ENCODE results near the gene FSIP2. TPM values are rescaled to one million over a fixed set of nuclear protein-coding genes. Genes with fewer than 3 reads are reported as not detected.

The FSIP2 gene
- total RNA-seq, 1 donor from 2014 or later, result 1.2 TPM

DNA sequence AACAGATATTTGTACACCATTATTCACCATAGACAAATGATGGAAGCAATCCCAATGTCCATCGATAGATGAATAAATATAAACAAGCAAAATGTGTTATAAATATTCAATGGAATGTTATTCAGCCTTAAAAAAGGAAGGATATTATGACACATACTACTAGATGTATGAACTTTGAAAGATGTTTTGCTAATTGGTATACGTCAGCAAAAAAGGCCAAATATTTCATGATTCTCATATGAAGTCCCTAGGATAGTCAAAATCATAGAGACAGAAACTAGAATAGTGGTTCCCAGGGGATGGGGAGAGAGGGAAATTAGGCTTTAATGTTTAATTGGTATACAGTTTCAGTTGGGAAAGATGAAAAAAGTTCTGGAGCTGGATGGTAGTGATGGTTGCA is 85.2 kb downstream of the FSIP2 start:
- intact Hi-C loops (cut with DNase I), result no loop called here
- TF ChIP-seq POLR2A (IDR thresholded peaks at IDR 0.05) (no peak), POLR2AphosphoS5 (IDR thresholded peaks at IDR 0.05; ENCODE audit: insufficient read depth in 1 of 2, low read depth in 1 of 2) (no peak)
- TF ChIP-seq, protein P1, sequence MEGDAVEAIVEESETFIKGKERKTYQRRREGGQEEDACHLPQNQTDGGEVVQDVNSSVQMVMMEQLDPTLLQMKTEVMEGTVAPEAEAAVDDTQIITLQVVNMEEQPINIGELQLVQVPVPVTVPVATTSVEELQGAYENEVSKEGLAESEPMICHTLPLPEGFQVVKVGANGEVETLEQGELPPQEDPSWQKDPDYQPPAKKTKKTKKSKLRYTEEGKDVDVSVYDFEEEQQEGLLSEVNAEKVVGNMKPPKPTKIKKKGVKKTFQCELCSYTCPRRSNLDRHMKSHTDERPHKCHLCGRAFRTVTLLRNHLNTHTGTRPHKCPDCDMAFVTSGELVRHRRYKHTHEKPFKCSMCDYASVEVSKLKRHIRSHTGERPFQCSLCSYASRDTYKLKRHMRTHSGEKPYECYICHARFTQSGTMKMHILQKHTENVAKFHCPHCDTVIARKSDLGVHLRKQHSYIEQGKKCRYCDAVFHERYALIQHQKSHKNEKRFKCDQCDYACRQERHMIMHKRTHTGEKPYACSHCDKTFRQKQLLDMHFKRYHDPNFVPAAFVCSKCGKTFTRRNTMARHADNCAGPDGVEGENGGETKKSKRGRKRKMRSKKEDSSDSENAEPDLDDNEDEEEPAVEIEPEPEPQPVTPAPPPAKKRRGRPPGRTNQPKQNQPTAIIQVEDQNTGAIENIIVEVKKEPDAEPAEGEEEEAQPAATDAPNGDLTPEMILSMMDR (IDR thresholded peaks at IDR 0.05), result no peak
- no peak for DNase-seq (ENCODE audit: extremely low spot score in 2 of 2)

DNA sequence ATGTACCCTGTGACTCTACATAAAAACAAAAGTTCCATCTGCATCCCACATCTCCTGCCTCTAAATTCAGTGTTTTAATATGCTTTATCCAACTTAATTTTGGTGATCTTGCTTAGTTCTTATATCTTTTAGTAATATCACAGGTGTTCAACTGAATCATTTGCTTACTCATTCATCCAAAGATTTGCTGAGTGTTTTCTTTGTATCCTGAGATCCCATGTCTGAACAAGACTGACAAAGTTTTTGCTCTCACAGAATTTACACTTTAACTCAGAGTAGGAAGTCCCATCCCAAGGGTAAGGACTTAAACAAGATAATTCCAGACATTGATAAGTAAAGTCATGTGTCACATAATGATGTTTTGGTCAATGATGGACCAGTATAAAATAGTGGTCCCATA is 87.0 kb downstream of the FSIP2 start:
- no peaks in the 10 kb centered on the region for H3K27me3 ChIP-seq
- intact Hi-C loops (cut with DNase I), result no loop called here
- no peaks in the 10 kb centered on the region for H3K9me3 ChIP-seq
- TF ChIP-seq, protein P1 (IDR thresholded peaks at IDR 0.05), result no peak
- TF ChIP-seq POLR2A (IDR thresholded peaks at IDR 0.05) (no peak), POLR2AphosphoS5 (IDR thresholded peaks at IDR 0.05; ENCODE audit: insufficient read depth in 1 of 2, low read depth in 1 of 2) (no peak)
- H3K27ac ChIP-seq, result no peak overlapping the region
- no peaks in the 10 kb centered on the region for H3K36me3 ChIP-seq
- H3K4me3 ChIP-seq, result no peak overlapping the region
- H3K4me1 ChIP-seq, result no peaks in the 10 kb centered on the region
- no peak for DNase-seq (ENCODE audit: extremely low spot score in 2 of 2)

More for the DNA sequence above, 85.2 kb downstream of the FSIP2 start:
- H3K4me1 ChIP-seq, result no peaks in the 10 kb centered on the region
- H3K27ac ChIP-seq, result no peak overlapping the region
- no peaks in the 10 kb centered on the region for H3K27me3 ChIP-seq
- H3K9me3 ChIP-seq, result no peaks in the 10 kb centered on the region
- no peaks in the 10 kb centered on the region for H3K36me3 ChIP-seq
- no peak overlapping the region for H3K4me3 ChIP-seq

DNA sequence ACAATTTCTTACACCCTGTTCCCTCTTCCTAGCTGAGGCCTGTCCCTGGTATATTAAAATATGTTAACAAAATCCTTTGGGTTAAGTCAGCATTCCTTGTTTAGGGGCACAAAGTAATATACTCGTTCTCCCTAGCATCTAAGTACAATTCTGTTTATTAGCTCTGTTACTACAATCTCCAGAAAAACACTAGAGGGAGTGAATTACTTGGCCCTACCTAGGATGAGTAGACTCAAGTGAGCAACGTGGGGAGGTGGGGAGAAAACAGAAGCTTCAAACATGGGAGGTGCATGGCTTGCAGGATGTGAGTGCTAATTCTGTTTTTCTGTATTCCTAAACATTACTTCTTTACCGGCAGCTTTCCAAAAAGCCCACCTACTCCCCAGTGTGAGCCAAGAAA is 89.7 kb downstream of the FSIP2 start:
- no peak for DNase-seq (ENCODE audit: extremely low spot score in 2 of 2)
- no peak overlapping the region for H3K27ac ChIP-seq
- no peaks in the 10 kb centered on the region for H3K36me3 ChIP-seq
- no peaks in the 10 kb centered on the region for H3K4me1 ChIP-seq
- no peaks in the 10 kb centered on the region for H3K27me3 ChIP-seq
- intact Hi-C loops (cut with DNase I), result no loop called here
- no peak for TF ChIP-seq POLR2A (IDR thresholded peaks at IDR 0.05)
- no peak for TF ChIP-seq POLR2AphosphoS5 (IDR thresholded peaks at IDR 0.05; ENCODE audit: insufficient read depth in 1 of 2, low read depth in 1 of 2)
- TF ChIP-seq, protein P1 (IDR thresholded peaks at IDR 0.05), result no peak
- no peak overlapping the region for H3K4me3 ChIP-seq
- H3K9me3 ChIP-seq, result no peaks in the 10 kb centered on the region

DNA sequence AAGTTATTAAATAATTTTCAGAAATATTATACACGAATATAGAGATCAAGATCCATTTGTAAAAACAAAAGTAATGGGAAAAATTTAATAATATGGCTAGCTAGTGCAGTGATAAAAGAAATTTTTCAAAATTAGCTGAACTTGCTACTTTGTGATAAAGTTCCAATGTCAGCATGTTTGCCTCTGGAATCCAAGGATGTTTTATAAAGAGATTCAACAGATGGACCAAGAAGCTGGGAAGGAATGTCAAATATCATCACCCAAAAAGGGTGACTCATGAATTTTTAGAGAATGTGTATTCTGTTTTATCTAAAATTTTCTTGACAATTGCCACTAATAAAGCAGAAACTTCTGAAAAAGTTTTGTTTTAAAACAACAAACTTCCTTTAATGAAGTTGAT is 95.3 kb downstream of the FSIP2 start:
- H3K4me3 ChIP-seq, result no peak overlapping the region
- H3K36me3 ChIP-seq, result no peaks in the 10 kb centered on the region
- no peaks in the 10 kb centered on the region for H3K27me3 ChIP-seq
- H3K27ac ChIP-seq, result no peak overlapping the region
- H3K4me1 ChIP-seq, result no peaks in the 10 kb centered on the region
- peaks cover 6% of the 10 kb centered on the region for H3K9me3 ChIP-seq
- DNase-seq (ENCODE audit: extremely low spot score in 2 of 2), result no peak
- TF ChIP-seq, protein P1 (IDR thresholded peaks at IDR 0.05), result no peak
- no peak for TF ChIP-seq POLR2A (IDR thresholded peaks at IDR 0.05)
- TF ChIP-seq POLR2AphosphoS5 (IDR thresholded peaks at IDR 0.05; ENCODE audit: insufficient read depth in 1 of 2, low read depth in 1 of 2), result no peak
- intact Hi-C loops (cut with DNase I), result no loop called here

DNA sequence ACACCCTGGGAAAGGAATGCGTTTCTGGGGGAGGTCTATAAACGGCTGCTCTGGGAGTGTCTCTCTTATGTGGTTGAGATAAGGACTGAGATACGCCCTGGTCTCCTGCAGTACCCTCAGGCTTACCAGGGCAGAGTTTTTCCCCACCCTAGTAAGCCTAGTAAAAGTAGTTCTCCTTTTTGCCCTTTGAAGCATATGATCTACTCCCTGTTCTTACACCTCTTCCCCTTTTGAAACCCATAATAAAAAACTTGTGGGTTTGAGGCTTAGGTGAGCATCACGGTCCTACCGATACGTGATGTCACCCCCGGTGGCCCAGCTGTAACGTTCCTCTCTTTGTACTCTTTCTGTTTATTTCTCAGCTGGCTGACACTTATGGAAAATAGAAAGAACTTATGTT is 97.4 kb downstream of the FSIP2 start:
- no peaks in the 10 kb centered on the region for H3K36me3 ChIP-seq
- intact Hi-C loops (cut with DNase I), result no loop called here
- DNase-seq (ENCODE audit: extremely low spot score in 2 of 2), result no peak

More for the DNA sequence above, 97.4 kb downstream of the FSIP2 start:
- H3K27ac ChIP-seq, result no peak overlapping the region
- TF ChIP-seq POLR2AphosphoS5 (IDR thresholded peaks at IDR 0.05; ENCODE audit: insufficient read depth in 1 of 2, low read depth in 1 of 2) (no peak), POLR2A (IDR thresholded peaks at IDR 0.05) (no peak)
- TF ChIP-seq, protein P1 (IDR thresholded peaks at IDR 0.05), result no peak
- no peaks in the 10 kb centered on the region for H3K27me3 ChIP-seq
- no peaks in the 10 kb centered on the region for H3K4me1 ChIP-seq
- peaks cover 6% of the 10 kb centered on the region for H3K9me3 ChIP-seq
- H3K4me3 ChIP-seq, result no peak overlapping the region
